MM.1S (cell line): ENCODE data around the gene DRICH1.
"Not testable (repeated sequence)": the region's sequence is repeated elsewhere in the genome, so short reads cannot be mapped to it uniquely, and the experiment has no call there.

Experiments
- DNase-seq: peaks from one replicate; pipeline ENCODE4 v3.0.0-alpha.2; 2015
- H2AFZ ChIP-seq: fragments of 300-600 bp; sonication (generic); 2 replicates; pipeline ENCODE4 v1.6.0; 2016; ENCODE audit warnings: antibody characterized with exemption, low read length
- H3F3A ChIP-seq: fragments of 300-600 bp; sonication (generic); 2 replicates; pipeline ENCODE4 v1.6.1; 2016; ENCODE audit warnings: mild to moderate bottlenecking, antibody characterized with exemption, low read length, moderate library complexity, mixed read lengths; ENCODE audit not compliant: insufficient read depth
- H3K27ac ChIP-seq: fragments of 300-600 bp; sonication (generic); 2 replicates; pipeline ENCODE4 v1.5.1; 2016; ENCODE audit warnings: mild to moderate bottlenecking, low read length
- H3K27me3 ChIP-seq: fragments of 300-600 bp; sonication (generic); replicated peaks from 2 replicates; pipeline ENCODE4 v1.6.0; 2016; ENCODE audit warnings: low read length; ENCODE audit not compliant: insufficient read depth
- H3K36me3 ChIP-seq: fragments of 300-600 bp; sonication (generic); replicated peaks from 2 replicates; pipeline ENCODE4 v1.6.1; 2016; ENCODE audit warnings: mild to moderate bottlenecking, low read length, mixed read lengths; ENCODE audit not compliant: insufficient read depth
- H3K4me1 ChIP-seq: fragments of 300-600 bp; sonication (generic); 2 replicates; pipeline ENCODE4 v1.6.1; 2016; ENCODE audit warnings: low read length, mixed read lengths
- H3K4me2 ChIP-seq: fragments of 300-600 bp; sonication (generic); 2 replicates; pipeline ENCODE4 v1.6.0; 2016; ENCODE audit warnings: low read depth, low read length
- H3K4me3 ChIP-seq: fragments of 300-600 bp; sonication (generic); 2 replicates; pipeline ENCODE4 v1.5.1; 2016; ENCODE audit warnings: low read length, mixed read lengths
- H3K79me2 ChIP-seq: fragments of 300-600 bp; sonication (generic); 2 replicates; pipeline ENCODE4 v1.6.1; 2016; ENCODE audit warnings: mixed run types, low read length, mixed read lengths
- H3K9ac ChIP-seq: fragments of 300-600 bp; sonication (generic); 2 replicates; pipeline ENCODE4 v1.6.1; 2016; ENCODE audit warnings: low read length, mixed read lengths
- H3K9me2 ChIP-seq: fragments of 300-600 bp; sonication (generic); replicated peaks from 2 replicates; pipeline ENCODE4 v1.6.1; 2016; ENCODE audit warnings: mild to moderate bottlenecking, low read length, mixed read lengths; ENCODE audit not compliant: insufficient read depth
- H3K9me3 ChIP-seq: fragments of 300-600 bp; sonication (generic); replicated peaks from 2 replicates; pipeline ENCODE4 v1.6.1; 2016; ENCODE audit warnings: mild to moderate bottlenecking, low read length, mixed read lengths; ENCODE audit not compliant: insufficient read depth
- H4K20me1 ChIP-seq: fragments of 300-600 bp; sonication (generic); 2 replicates; pipeline ENCODE4 v1.6.1; 2016; ENCODE audit warnings: mild to moderate bottlenecking, low read length, moderate library complexity, mixed read lengths; ENCODE audit not compliant: insufficient read depth
- EZH2 ChIP-seq: fragments of 300-600 bp; sonication (generic); optimal IDR thresholded peaks from 2 replicates; pipeline ENCODE3; 2017; ENCODE audit warnings: low read depth, mild to moderate bottlenecking, antibody characterized with exemption, low read length, mixed read lengths
- EZH2phosphoT487 ChIP-seq: fragments of 300-600 bp; sonication (generic); IDR thresholded peaks from 2 replicates; pipeline ENCODE4 v1.6.1; 2018; ENCODE audit warnings: antibody characterized with exemption, low read length
- TF ChIP-seq, protein P1 (sequence below): fragments of 300-600 bp; sonication (generic); IDR thresholded peaks from 2 replicates; pipeline ENCODE4 v1.5.1; 2016; ENCODE audit warnings: antibody characterized with exemption, low read length, mixed read lengths

The DRICH1 gene

DNA sequence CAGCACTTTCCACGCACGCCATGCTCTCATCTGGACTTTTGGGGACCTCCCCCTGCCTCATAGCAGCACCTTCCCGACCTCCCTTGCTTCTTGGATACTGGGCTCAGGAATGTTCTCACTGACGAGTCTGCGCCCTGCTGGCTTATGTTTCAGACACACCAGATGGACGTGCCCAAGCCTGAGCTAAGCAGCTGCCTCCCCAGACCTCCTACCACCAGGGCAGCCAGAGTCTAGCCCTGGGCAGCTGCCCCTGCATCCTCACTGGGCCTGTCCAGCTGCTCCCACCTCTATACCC is 45.5 kb upstream of the DRICH1 start:
- TF ChIP-seq, protein P1, sequence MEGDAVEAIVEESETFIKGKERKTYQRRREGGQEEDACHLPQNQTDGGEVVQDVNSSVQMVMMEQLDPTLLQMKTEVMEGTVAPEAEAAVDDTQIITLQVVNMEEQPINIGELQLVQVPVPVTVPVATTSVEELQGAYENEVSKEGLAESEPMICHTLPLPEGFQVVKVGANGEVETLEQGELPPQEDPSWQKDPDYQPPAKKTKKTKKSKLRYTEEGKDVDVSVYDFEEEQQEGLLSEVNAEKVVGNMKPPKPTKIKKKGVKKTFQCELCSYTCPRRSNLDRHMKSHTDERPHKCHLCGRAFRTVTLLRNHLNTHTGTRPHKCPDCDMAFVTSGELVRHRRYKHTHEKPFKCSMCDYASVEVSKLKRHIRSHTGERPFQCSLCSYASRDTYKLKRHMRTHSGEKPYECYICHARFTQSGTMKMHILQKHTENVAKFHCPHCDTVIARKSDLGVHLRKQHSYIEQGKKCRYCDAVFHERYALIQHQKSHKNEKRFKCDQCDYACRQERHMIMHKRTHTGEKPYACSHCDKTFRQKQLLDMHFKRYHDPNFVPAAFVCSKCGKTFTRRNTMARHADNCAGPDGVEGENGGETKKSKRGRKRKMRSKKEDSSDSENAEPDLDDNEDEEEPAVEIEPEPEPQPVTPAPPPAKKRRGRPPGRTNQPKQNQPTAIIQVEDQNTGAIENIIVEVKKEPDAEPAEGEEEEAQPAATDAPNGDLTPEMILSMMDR, result no peak
- TF ChIP-seq EZH2 (no peak), EZH2phosphoT487 (no peak)
- no peak for DNase-seq
- Histone ChIP-seq H4K20me1 (no peaks in the 10 kb centered on the region), H2AFZ (no peak overlapping the region), H3K36me3 (no peaks in the 10 kb centered on the region), H3K9me3 (no peaks in the 10 kb centered on the region), H3K9ac (no peak overlapping the region), H3K27me3 (no peaks in the 10 kb centered on the region), H3K4me3 (no peak overlapping the region), H3F3A (no peaks in the 10 kb centered on the region), H3K9me2 (no peaks in the 10 kb centered on the region), H3K27ac (no peak overlapping the region), H3K79me2 (no peaks in the 10 kb centered on the region), H3K4me1 (no peaks in the 10 kb centered on the region), H3K4me2 (no peak overlapping the region)

DNA sequence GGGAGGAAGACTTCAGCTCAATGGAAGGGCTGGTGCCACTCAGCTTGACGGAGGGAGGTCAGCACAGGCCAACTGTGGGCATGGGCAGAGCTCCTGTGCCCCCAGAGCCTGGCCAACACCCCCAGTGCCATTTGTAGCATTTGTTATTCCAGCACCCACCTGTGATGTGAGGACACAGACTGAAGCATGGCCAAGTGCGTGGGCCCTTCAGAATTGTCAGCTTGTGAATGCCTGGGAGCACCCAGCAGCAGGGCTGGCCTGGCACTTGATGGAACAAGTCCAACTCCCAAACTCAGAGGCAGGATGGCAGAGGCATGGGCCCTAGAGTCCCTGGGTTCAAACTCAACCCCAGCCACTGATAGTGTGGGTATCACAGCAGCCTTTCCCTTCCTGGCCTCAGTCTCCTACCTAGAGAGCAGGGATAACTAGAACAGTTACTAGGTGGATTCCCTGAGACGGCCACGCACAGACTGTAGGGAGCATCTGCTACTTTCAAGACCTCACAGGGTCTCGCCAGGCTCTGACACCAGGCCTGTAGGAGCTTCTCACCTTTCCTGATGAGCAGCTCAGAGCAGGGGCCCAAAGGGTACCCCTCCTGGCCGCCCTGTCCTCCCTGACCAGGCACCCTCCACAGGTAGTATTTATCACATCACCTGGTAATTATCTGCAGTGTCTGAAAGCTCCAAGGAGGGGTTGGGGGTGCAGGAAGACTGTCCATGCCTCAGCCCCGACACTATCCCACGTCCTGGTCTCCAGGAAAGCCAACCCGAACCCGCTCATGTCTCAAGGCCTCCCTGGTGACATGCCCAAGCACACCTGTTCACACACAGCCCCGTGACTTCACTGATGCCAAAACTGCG is 45.0 kb upstream of the DRICH1 start:
- H3K9me3 ChIP-seq, H3K9ac ChIP-seq, H3K4me2 ChIP-seq, DNase-seq, H3K4me3 ChIP-seq, H3K27ac ChIP-seq, H3K27me3 ChIP-seq, H3K36me3 ChIP-seq, H3K79me2 ChIP-seq, H2AFZ ChIP-seq, H3K9me2 ChIP-seq, H3K4me1 ChIP-seq, H3F3A ChIP-seq, H4K20me1 ChIP-seq: not testable (repeated sequence)

DNA sequence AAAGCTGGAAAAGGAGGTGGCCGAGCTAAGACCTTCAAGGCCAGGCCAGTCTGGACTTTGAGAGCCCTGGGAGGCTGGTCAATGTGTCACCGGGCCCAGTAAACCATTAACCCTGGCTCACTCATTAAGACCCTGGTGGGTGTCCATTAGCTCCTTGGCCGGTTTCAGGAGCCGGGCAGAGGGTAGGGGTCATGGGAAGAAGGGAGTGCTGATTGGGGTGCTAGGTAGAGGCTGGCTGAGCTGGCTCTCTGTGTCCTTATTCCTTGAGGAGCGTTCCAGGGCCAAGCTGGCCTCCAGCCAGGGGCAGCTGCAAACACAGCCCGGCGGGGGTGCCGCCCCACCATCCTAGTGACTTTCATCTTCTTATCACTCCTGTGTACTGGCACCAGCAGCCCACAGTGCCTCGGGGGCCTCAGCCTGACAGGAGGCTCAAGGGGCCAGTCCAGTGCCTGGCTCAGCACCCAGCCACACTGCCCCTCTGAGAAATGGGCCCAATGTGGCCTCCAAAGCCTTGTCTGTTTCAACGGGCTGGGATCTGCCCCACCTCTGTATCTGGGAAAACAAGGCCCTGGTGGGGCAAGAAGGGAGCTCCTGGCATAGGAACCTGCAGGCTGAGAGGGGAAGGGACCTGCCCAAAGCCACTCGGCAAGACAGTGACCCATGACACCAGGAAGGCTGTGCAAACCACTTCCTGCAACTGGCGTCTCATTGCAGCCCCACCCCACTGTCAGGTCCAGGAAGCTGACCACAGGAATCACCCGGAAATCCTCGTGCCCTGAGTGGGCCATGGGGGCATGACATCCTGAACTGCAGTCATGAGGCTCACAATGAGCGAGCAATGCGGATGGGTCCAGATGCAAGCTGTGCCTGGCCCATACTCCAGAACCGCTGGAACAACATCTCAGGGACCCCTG is 43.6 kb upstream of the DRICH1 start:
- H3F3A ChIP-seq, result no peaks in the 10 kb centered on the region
- H2AFZ ChIP-seq, result no peak overlapping the region
- no peak for TF ChIP-seq EZH2phosphoT487
- TF ChIP-seq, protein P1, result no peak
- TF ChIP-seq EZH2, result no peak
- DNase-seq, result no peak
- H3K9ac ChIP-seq, result no peak overlapping the region
- H4K20me1 ChIP-seq, result no peaks in the 10 kb centered on the region
- H3K27ac ChIP-seq, result no peak overlapping the region
- no peaks in the 10 kb centered on the region for H3K9me3 ChIP-seq
- no peak overlapping the region for H3K4me2 ChIP-seq
- no peaks in the 10 kb centered on the region for H3K4me1 ChIP-seq
- no peaks in the 10 kb centered on the region for H3K9me2 ChIP-seq
- H3K4me3 ChIP-seq, result no peak overlapping the region
- no peaks in the 10 kb centered on the region for H3K79me2 ChIP-seq
- H3K27me3 ChIP-seq, result no peaks in the 10 kb centered on the region
- no peaks in the 10 kb centered on the region for H3K36me3 ChIP-seq

- not testable (repeated sequence) for H3K4me1 ChIP-seq
These were observed 42.9 kb upstream of the DRICH1 start for GRCh38 chr22:23674886-23675501.

More at GRCh38 chr22:23674886-23675501, 42.9 kb upstream of the DRICH1 start:
- H3K27me3 ChIP-seq, H3K9me2 ChIP-seq, H3K4me3 ChIP-seq, H3K9me3 ChIP-seq, H2AFZ ChIP-seq, H4K20me1 ChIP-seq, H3K79me2 ChIP-seq, DNase-seq, H3K9ac ChIP-seq, H3F3A ChIP-seq, H3K36me3 ChIP-seq, H3K27ac ChIP-seq, H3K4me2 ChIP-seq: not testable (repeated sequence)
